Measurements from ENCODE around the gene MYBPH. TPM values are rescaled to one million over a fixed set of nuclear protein-coding genes. Genes with fewer than 3 reads are reported as not detected.

The MYBPH gene
- total RNA-seq, 2 experiments from 2014 or later = not detected

DNA sequence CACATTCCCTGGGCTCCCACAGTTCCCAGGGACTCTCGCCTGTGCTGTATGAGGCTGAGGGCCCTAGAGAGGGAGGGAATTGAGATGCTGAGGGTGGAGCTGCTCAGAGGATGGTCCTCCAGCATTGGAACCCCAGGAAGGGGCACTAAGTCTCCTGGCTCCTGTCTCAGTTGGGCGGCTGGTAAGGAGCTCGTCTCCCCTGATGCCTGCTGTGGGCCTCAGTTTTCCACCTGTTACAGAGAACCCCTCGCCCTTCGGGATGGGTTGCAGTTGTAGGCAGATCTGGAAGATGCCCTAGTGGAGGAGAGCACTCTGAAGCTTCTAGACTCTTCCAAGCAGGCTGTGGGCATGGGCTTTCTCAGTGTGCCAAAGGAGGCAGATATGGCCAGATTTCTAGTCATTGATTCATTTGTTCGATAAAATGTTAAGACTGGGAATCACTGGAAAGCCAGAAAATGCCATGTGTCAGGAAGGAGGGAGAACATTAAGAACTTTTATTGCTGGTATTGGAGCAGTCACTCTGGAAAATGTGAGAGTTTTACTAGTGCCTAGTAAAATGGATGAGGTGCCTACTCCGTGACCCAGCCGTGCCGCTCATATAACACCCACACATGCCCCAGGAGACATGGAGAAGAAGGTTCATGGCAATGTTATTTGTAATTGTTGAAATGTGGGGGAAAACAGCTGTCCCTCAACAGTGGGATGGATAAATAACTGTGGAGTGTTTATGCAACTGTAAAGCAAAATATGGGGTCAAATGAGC lies 828 bp upstream of the MYBPH start:
- H3K27ac ChIP-seq (ENCODE audit: low read depth, low read length, poor library complexity, severe bottlenecking) = no peak overlapping the region
- H3K9me3 ChIP-seq (ENCODE audit: low read length) = no peaks in the 10 kb centered on the region
- BruUV-seq (replicated peaks) = no TSS peak
- no peaks in the 10 kb centered on the region for H3K36me3 ChIP-seq (ENCODE audit: insufficient read depth, low read length)
- no peak for TF ChIP-seq EZH2phosphoT487 (IDR thresholded peaks at IDR 0.05; ENCODE audit: borderline replicate concordance, low read depth, low read length)
- TF ChIP-seq, protein P1, sequence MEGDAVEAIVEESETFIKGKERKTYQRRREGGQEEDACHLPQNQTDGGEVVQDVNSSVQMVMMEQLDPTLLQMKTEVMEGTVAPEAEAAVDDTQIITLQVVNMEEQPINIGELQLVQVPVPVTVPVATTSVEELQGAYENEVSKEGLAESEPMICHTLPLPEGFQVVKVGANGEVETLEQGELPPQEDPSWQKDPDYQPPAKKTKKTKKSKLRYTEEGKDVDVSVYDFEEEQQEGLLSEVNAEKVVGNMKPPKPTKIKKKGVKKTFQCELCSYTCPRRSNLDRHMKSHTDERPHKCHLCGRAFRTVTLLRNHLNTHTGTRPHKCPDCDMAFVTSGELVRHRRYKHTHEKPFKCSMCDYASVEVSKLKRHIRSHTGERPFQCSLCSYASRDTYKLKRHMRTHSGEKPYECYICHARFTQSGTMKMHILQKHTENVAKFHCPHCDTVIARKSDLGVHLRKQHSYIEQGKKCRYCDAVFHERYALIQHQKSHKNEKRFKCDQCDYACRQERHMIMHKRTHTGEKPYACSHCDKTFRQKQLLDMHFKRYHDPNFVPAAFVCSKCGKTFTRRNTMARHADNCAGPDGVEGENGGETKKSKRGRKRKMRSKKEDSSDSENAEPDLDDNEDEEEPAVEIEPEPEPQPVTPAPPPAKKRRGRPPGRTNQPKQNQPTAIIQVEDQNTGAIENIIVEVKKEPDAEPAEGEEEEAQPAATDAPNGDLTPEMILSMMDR (conservative IDR thresholded peaks at IDR 0.05; ENCODE audit: low read length) = no peak
- DNase-seq (ENCODE audit: low spot score) = no peak
- intact Hi-C loops (cut with micrococcal nuclease; ENCODE audit: unreplicated experiment) = no loop called here
- H3K9me2 ChIP-seq (ENCODE audit: insufficient read depth, low read length) = no peaks in the 10 kb centered on the region
- H3K79me2 ChIP-seq (ENCODE audit: insufficient read depth, low read depth, low read length) = no peaks in the 10 kb centered on the region
- H3K4me2 ChIP-seq (ENCODE audit: low read length) = no peak overlapping the region
- ChIA-PET CTCF (ENCODE audit: unreplicated experiment) (no interaction called here), POLR2A (no interaction called here)
- H2AFZ ChIP-seq (ENCODE audit: low read length) = no peak overlapping the region
- H3K4me3 ChIP-seq (ENCODE audit: low read depth, low read length, poor library complexity, severe bottlenecking) = no peak overlapping the region
- no peaks in the 10 kb centered on the region for H3K4me1 ChIP-seq (ENCODE audit: insufficient read depth, low read length, poor library complexity, severe bottlenecking)
- H4K20me1 ChIP-seq (ENCODE audit: insufficient read depth, low read length) = no peaks in the 10 kb centered on the region

DNA sequence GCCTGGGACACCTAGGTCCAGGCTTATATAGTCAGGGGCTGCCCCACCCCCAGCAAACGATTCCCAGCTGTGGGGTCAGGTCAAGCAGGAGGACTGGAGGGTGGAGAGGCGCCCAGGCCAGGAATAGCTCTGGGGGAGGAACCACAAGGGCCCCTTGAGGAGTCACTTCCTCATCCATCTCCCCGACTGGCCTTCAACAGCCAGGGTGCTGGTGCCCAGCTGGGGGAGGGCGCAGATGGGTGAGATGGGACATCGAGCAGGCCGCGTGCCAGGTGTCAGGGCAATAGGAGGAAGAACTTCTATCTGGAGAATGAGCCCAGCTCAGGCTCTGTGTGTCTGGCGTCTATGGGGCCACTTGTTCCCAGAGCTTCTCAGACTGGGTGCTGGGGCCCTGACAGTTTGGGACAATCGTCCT lies 208 bp upstream of the MYBPH start:
- Histone ChIP-seq H3K9me3 (ENCODE audit: low read length) (no peaks in the 10 kb centered on the region), H3K27ac (ENCODE audit: low read depth, low read length, poor library complexity, severe bottlenecking) (no peak overlapping the region), H4K20me1 (ENCODE audit: insufficient read depth, low read length) (no peaks in the 10 kb centered on the region), H3K9me2 (ENCODE audit: insufficient read depth, low read length) (no peaks in the 10 kb centered on the region), H3K4me3 (ENCODE audit: low read depth, low read length, poor library complexity, severe bottlenecking) (no peak overlapping the region), H3K4me2 (ENCODE audit: low read length) (no peak overlapping the region), H3K79me2 (ENCODE audit: insufficient read depth, low read depth, low read length) (no peaks in the 10 kb centered on the region), H3K4me1 (ENCODE audit: insufficient read depth, low read length, poor library complexity, severe bottlenecking) (no peaks in the 10 kb centered on the region), H3K36me3 (ENCODE audit: insufficient read depth, low read length) (no peaks in the 10 kb centered on the region), H2AFZ (ENCODE audit: low read length) (no peak overlapping the region)
- CTCF ChIA-PET (ENCODE audit: unreplicated experiment) = no interaction called here
- BruUV-seq (replicated peaks) = no TSS peak
- POLR2A ChIA-PET = no interaction called here
- no peak for DNase-seq (ENCODE audit: low spot score)
- intact Hi-C loops (cut with micrococcal nuclease; ENCODE audit: unreplicated experiment) = no loop called here
- TF ChIP-seq, protein P1 (conservative IDR thresholded peaks at IDR 0.05; ENCODE audit: low read length) = no peak
- no peak for TF ChIP-seq EZH2phosphoT487 (IDR thresholded peaks at IDR 0.05; ENCODE audit: borderline replicate concordance, low read depth, low read length)

DNA sequence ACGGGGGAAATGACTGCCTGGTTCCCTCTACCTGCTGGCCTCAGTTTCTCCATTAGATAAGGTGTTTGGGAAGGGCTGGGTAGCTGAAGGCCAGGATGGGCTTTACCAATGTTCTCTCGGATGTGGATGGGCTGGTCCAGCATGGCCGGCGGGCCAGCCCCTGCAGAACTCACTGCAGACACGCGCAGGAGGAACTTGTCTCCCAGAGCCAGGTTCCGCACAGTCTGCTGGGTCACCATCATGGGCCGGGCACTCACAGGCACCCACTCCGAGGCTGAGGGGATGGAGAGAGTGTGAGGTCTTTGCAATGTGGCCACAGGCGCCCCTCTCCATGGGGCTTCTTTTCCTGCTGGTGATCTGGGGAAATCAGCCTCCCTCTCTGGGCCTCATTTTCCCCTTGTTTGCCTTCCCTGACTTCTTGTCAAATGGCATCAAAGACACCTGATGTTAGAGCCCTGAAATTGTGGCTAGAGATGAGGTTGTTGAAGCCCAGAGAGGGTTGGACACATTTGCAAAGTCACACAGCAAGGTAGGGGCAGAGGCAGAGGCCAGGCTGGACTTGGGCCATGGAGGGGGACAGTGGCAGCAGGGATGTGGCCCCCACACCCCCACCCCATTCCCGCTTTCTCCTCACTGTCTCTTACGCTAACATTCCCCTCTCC lies 1.2 kb downstream of the MYBPH start:
- ChIA-PET CTCF (ENCODE audit: unreplicated experiment) (interaction anchor here (0.7 kb wide), 1 partner anchor 1014 kb away, joined by 3 read pairs; the partner anchor contains the start of gene PTPN7), POLR2A (no interaction called here)
- H3K4me2 ChIP-seq (ENCODE audit: low read length) = no peak overlapping the region
- H3K4me1 ChIP-seq (ENCODE audit: insufficient read depth, low read length, poor library complexity, severe bottlenecking) = no peaks in the 10 kb centered on the region
- no peaks in the 10 kb centered on the region for H3K9me2 ChIP-seq (ENCODE audit: insufficient read depth, low read length)
- no peak for DNase-seq (ENCODE audit: low spot score)
- no peaks in the 10 kb centered on the region for H3K9me3 ChIP-seq (ENCODE audit: low read length)
- intact Hi-C loops (cut with micrococcal nuclease; ENCODE audit: unreplicated experiment) = no loop called here
- no TSS peak for BruUV-seq (replicated peaks)
- no peak overlapping the region for H2AFZ ChIP-seq (ENCODE audit: low read length)
- H3K27ac ChIP-seq (ENCODE audit: low read depth, low read length, poor library complexity, severe bottlenecking) = no peak overlapping the region
- H3K36me3 ChIP-seq (ENCODE audit: insufficient read depth, low read length) = no peaks in the 10 kb centered on the region
- TF ChIP-seq, protein P1 (conservative IDR thresholded peaks at IDR 0.05; ENCODE audit: low read length) = no peak
- TF ChIP-seq EZH2phosphoT487 (IDR thresholded peaks at IDR 0.05; ENCODE audit: borderline replicate concordance, low read depth, low read length) = no peak
- no peaks in the 10 kb centered on the region for H4K20me1 ChIP-seq (ENCODE audit: insufficient read depth, low read length)
- no peaks in the 10 kb centered on the region for H3K79me2 ChIP-seq (ENCODE audit: insufficient read depth, low read depth, low read length)
- no peak overlapping the region for H3K4me3 ChIP-seq (ENCODE audit: low read depth, low read length, poor library complexity, severe bottlenecking)
